GM06990 (cell line): ENCODE results near the gene CCS.

Experiments
- DNase-seq: peaks from one replicate; pipeline ENCODE4 v3.0.0-alpha.2; 2011; ENCODE audit not compliant: insufficient read length; ENCODE audit errors: extremely low read depth
- H3K27me3 ChIP-seq: replicated peaks from 2 replicates; pipeline ENCODE4 v1.6.0; 2011; ENCODE audit warnings: low read length; ENCODE audit not compliant: control insufficient read depth, insufficient read depth
- H3K36me3 ChIP-seq: 2 replicates; pipeline ENCODE4 v1.5.1; 2011; ENCODE audit warnings: low read length; ENCODE audit not compliant: control insufficient read depth, insufficient read depth
- H3K4me3 ChIP-seq: replicated peaks from 2 replicates; pipeline ENCODE4 v1.5.1; 2011; ENCODE audit warnings: low read depth, mild to moderate bottlenecking, control low read depth, low read length
- CTCF ChIP-seq: IDR thresholded peaks from 2 replicates; pipeline ENCODE4 v1.5.1; 2011; ENCODE audit warnings: low read length, control low read depth, mild to moderate bottlenecking, inconsistent platforms; ENCODE audit not compliant: insufficient read depth, poor library complexity, severe bottlenecking

CCS gene

DNA sequence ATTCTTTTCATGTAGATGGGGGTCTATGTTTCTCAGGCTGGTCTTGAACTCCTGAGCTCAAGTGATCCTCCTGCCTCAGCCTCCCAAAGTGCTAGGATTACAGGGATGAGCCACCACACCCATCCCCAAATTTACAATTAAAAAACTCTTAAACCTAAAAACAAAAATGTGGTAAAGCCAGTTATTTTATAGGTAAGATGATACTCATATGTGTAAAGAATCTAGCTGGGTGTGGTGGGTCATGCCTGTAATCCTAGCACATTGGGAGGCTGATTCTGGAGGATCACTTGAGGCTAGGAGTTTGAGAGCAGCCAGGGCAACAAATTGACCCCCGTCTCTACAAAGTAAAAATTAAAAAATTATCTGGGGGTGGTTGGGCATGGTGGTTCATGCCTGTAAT lies 19.5 kb downstream of the CCS start:
- TF ChIP-seq CTCF, result no peak
- no peaks in the 10 kb centered on the region for H3K27me3 ChIP-seq
- no peaks in the 10 kb centered on the region for H3K36me3 ChIP-seq
- no peak overlapping the region for H3K4me3 ChIP-seq
- DNase-seq, result no peak

DNA sequence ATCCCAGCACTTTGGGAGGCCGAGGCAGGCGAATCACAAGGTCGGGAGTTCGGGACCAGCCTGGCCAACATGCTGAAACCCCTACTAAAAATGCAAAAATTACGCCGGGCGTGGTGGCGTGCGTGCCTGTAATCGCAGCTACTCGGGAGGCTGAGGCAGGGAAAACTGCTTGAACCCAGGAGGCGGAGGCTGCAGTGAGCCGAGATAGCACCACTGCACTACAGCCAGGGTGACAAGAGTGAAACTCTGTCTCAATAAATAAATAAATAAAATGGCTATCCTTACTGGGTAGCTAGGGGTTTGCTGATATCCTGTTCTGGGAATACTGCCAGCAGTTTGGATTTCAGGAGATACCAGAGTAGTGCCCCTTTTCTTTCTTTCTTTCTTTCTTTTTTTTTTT lies 21.1 kb downstream of the CCS start:
- no peak overlapping the region for H3K4me3 ChIP-seq
- DNase-seq, result no peak
- no peaks in the 10 kb centered on the region for H3K27me3 ChIP-seq
- TF ChIP-seq CTCF, result no peak
- H3K36me3 ChIP-seq, result no peaks in the 10 kb centered on the region

DNA sequence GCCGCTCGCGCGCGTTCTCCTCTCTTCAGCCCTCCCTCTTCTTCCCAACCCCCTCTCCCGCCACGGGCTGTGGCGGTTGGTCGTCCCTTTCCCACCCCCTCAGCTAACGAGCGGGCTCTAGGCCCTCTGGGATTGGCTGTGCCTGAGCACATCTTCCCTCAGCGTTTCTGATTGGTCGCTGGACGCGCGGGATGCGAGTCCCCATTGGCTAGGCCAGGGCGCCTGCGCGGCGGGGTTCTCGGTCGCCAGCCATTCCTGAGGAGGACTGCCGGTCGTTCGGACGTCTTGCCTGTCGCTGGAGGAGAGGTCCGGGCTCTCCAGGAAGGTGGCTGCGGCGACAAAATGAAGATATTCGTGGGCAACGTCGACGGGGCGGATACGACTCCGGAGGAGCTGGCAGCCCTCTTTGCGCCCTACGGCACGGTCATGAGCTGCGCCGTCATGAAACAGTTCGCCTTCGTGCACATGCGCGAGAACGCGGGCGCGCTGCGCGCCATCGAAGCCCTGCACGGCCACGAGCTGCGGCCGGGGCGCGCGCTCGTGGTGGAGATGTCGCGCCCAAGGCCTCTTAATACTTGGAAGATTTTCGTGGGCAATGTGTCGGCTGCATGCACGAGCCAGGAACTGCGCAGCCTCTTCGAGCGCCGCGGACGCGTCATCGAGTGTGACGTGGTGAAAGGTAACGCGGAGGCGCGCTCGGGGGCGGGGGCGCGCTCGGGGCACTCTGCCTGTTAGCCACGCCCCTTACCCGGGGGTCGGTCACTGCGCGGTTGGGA lies 23.6 kb downstream of the CCS start, which contains the start of gene RBM14:
TSS of gene RBM14 (plus strand) at position 252 of the 776 bp plus-strand sequence. CDS start at position 343, 91 bp downstream.
- H3K27me3 ChIP-seq, result no peaks in the 10 kb centered on the region
- no peak for TF ChIP-seq CTCF
- DNase-seq, result peak; percentile 99
- peaks cover 1% of the 10 kb centered on the region; the same call in 1 of the 2 replicates for H3K36me3 ChIP-seq
- H3K4me3 ChIP-seq, result peak within 1 kb of the TSS; percentile 97

GRCh38 chr11:66617155-66617834 lies 24.3 kb downstream of the CCS start:
- Histone ChIP-seq H3K36me3 (peaks cover 1% of the 10 kb centered on the region; the same call in 1 of the 2 replicates), H3K27me3 (no peaks in the 10 kb centered on the region), H3K4me3 (peak overlapping the region; percentile 97)
- no peak for TF ChIP-seq CTCF
- no peak for DNase-seq

GRCh38 chr11:66619080-66619554 lies 26.1 kb downstream of the CCS start:
- Histone ChIP-seq H3K4me3 (peak overlapping the region; percentile 97), H3K27me3 (no peaks in the 10 kb centered on the region), H3K36me3 (peaks cover 11% of the 10 kb centered on the region)
- DNase-seq, result no peak
- TF ChIP-seq CTCF, result no peak
